ENCODE measurements around the gene DCAF8. TPM values are rescaled to one million over a fixed set of nuclear protein-coding genes. Genes with fewer than 3 reads are reported as not detected.

DCAF8 gene
- total RNA-seq, 1 experiment from 2014 or later: 98.1 TPM

DNA sequence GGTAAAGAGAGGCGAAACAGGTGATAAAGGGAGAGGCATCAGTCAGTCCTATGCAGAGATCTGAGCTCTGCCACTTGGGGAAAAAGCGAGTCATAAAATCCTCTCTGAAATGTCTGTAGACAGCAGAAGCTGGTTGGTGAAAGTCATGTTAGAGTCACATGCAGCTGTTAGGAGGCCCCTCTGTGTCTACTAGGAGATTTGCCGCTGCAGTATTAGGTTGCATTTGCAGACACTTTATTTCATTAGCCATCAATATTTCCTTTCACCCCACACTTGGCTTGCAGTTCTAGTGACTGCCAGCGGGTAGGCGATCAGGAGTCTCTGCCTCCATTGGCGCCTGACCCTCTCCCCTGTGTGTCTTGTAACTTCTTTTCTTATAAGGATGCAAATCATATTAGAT, 94.8 kb downstream of the DCAF8 start:
- Histone ChIP-seq H2AFZ (ENCODE audit: low read depth, low read length, poor library complexity, severe bottlenecking) (no peak overlapping the region), H3K9ac (ENCODE audit: low read length) (no peak overlapping the region), H3K9me3 (ENCODE audit: control insufficient read depth in 1 of 2, insufficient read depth in 1 of 2, low read depth in 1 of 2, low read length in 2 of 2) (no peaks in the 10 kb centered on the region), H3K79me2 (ENCODE audit: insufficient read depth, low read length) (no peaks in the 10 kb centered on the region), H3K9me2 (ENCODE audit: insufficient read depth) (no peaks in the 10 kb centered on the region), H3K36me3 (ENCODE audit: control insufficient read depth in 1 of 2, insufficient read depth in 2 of 2, low read length in 2 of 2) (no peaks in the 10 kb centered on the region), H3K4me2 (ENCODE audit: low read length) (no peak overlapping the region), H3K4me3 (replicated peaks in 1 of 2; ENCODE audit: low read depth in 1 of 2, low read length in 2 of 2) (no peak overlapping the region), H3K27ac (ENCODE audit: low read depth, low read length) (no peak overlapping the region), H3K27me3 (ENCODE audit: insufficient read depth, low read length) (no peaks in the 10 kb centered on the region; the same call in 1 of the 2 replicates), H4K20me1 (ENCODE audit: insufficient read depth) (no peaks in the 10 kb centered on the region), H3K4me1 (ENCODE audit: control insufficient read depth in 1 of 2, insufficient read depth in 2 of 2, low read length in 2 of 2) (no peaks in the 10 kb centered on the region)
- no TSS peak for BruUV-seq (replicated peaks)
- DNase-seq (ENCODE audit: low read depth, low spot score) (no peak), ATAC-seq (no peak)
- TF ChIP-seq, protein P1, sequence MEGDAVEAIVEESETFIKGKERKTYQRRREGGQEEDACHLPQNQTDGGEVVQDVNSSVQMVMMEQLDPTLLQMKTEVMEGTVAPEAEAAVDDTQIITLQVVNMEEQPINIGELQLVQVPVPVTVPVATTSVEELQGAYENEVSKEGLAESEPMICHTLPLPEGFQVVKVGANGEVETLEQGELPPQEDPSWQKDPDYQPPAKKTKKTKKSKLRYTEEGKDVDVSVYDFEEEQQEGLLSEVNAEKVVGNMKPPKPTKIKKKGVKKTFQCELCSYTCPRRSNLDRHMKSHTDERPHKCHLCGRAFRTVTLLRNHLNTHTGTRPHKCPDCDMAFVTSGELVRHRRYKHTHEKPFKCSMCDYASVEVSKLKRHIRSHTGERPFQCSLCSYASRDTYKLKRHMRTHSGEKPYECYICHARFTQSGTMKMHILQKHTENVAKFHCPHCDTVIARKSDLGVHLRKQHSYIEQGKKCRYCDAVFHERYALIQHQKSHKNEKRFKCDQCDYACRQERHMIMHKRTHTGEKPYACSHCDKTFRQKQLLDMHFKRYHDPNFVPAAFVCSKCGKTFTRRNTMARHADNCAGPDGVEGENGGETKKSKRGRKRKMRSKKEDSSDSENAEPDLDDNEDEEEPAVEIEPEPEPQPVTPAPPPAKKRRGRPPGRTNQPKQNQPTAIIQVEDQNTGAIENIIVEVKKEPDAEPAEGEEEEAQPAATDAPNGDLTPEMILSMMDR (IDR thresholded peaks at IDR 0.05 in 2 of 3, conservative IDR thresholded peaks at IDR 0.05 in 1 of 3; ENCODE audit: borderline replicate concordance in 1 of 3, insufficient read depth in 1 of 3, low read depth in 2 of 3, low read length in 2 of 3): peak in 2 of 3 experiments; percentile 21 to 44; a peak in 3 of 6 replicates
- no peak for TF ChIP-seq EZH2 (IDR thresholded peaks at IDR 0.05)
- ChIA-PET CTCF (interaction anchor here (0.7 kb wide), 1 partner anchor 85 kb away, joined by 3 read pairs; no protein-coding TSS in a partner anchor), POLR2A (no interaction called here), RAD21 (ENCODE audit: low non-redundant PET in 1 of 2, low total read pairs in 2 of 2, uncharacterized antibody in 2 of 2, unreplicated experiment in 2 of 2) (no interaction called here)
- intact Hi-C loops (cut with micrococcal nuclease): no loop called here

DNA sequence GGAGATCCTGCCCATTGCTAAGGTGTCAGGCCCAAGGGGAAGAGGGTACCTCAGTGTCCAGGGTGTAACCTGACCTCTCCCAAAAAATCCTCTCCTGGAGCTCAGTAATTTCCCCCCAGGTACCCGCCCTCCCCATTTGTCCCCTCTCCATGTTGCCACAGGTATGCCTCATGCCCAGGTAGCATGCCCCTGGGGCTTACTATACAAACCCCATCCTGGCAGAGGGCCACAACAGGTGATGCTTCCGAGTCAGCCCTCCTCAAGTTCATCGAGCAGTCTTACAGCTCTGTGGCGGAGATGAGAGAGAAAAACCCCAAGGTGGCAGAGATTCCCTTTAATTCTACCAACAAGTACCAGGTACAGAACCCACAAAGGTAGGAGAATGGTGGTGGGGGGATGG, 95.3 kb downstream of the DCAF8 start:
- ChIA-PET POLR2A (no interaction called here), CTCF (interaction anchor here (0.7 to 1.1 kb wide), 2 partner anchors 85 to 210 kb away, joined by 3 read pairs; no protein-coding TSS in a partner anchor), RAD21 (ENCODE audit: low non-redundant PET in 1 of 2, low total read pairs in 2 of 2, uncharacterized antibody in 2 of 2, unreplicated experiment in 2 of 2) (no interaction called here)
- Histone ChIP-seq H3K27me3 (ENCODE audit: insufficient read depth, low read length) (no peaks in the 10 kb centered on the region), H3K4me3 (replicated peaks in 1 of 2; ENCODE audit: low read depth in 1 of 2, low read length in 2 of 2) (no peak overlapping the region), H3K27ac (ENCODE audit: low read depth, low read length) (no peak overlapping the region), H2AFZ (ENCODE audit: low read depth, low read length, poor library complexity, severe bottlenecking) (no peak overlapping the region), H3K9me2 (ENCODE audit: insufficient read depth) (no peaks in the 10 kb centered on the region), H3K36me3 (ENCODE audit: control insufficient read depth in 1 of 2, insufficient read depth in 2 of 2, low read length in 2 of 2) (no peaks in the 10 kb centered on the region), H3K9me3 (ENCODE audit: control insufficient read depth in 1 of 2, insufficient read depth in 1 of 2, low read depth in 1 of 2, low read length in 2 of 2) (no peaks in the 10 kb centered on the region), H4K20me1 (ENCODE audit: insufficient read depth) (no peaks in the 10 kb centered on the region), H3K79me2 (ENCODE audit: insufficient read depth, low read length) (no peaks in the 10 kb centered on the region), H3K4me1 (ENCODE audit: control insufficient read depth in 1 of 2, insufficient read depth in 2 of 2, low read length in 2 of 2) (no peaks in the 10 kb centered on the region), H3K4me2 (ENCODE audit: low read length) (no peak overlapping the region), H3K9ac (ENCODE audit: low read length) (no peak overlapping the region)
- ATAC-seq (no peak), DNase-seq (ENCODE audit: low read depth, low spot score) (no peak)
- no TSS peak for BruUV-seq (replicated peaks)
- intact Hi-C loops (cut with micrococcal nuclease): no loop called here
- TF ChIP-seq YY1 (IDR thresholded peaks at IDR 0.05; ENCODE audit: extremely low read depth, insufficient replicate concordance, low read depth, low read length) (no peak), FOSL1 (IDR thresholded peaks at IDR 0.05; ENCODE audit: low read depth) (no peak), RAD21 (IDR thresholded peaks at IDR 0.05; ENCODE audit: low read depth) (no peak), CEBPB (IDR thresholded peaks at IDR 0.05; ENCODE audit: low read depth) (no peak)
